Activated CD4-positive, alpha-beta T cell treated with anti-CD3 and anti-CD28 coated beads for 24 hours (primary cell): ENCODE measurements around the gene APRT.

Source experiments
- DNase-seq, 2 donors: peaks; one replicate each; pipeline ENCODE4 v3.0.0-alpha.2; 2020; ENCODE audit warnings: low read depth in 2 of 2

APRT gene

GRCh38 chr16:88811769-88812512, at the start of gene APRT:
Gene APRT, minus strand, starts transcription at chr16:88811928. Its CDS starts 29 bp downstream, at chr16:88811899.
- DNase-seq: peak; percentile 97 to 98

GRCh38 chr16:88861359-88861758, 49.6 kb upstream of the APRT start:
- no peak for DNase-seq

GRCh38 chr16:88859381-88860091, 47.8 kb upstream of the APRT start:
- no peak for DNase-seq

- peak; percentile 62 to 70 for DNase-seq
These were observed 46.1 kb upstream of the APRT start for GRCh38 chr16:88857728-88858339.

GRCh38 chr16:88856828-88857727, 45.4 kb upstream of the APRT start, which contains the start of the genes GALNS and TRAPPC2L:
Gene GALNS, minus strand, starts transcription at chr16:88856947. Its CDS starts 70 bp downstream, at chr16:88856877.
Gene TRAPPC2L, plus strand, starts transcription at chr16:88857127. Its CDS starts 24 bp downstream, at chr16:88857151.
- DNase-seq: peak; percentile 99 to 100

- DNase-seq: no peak
These were observed 44.5 kb upstream of the APRT start for GRCh38 chr16:88856122-88856827.

GRCh38 chr16:88855736-88856121, 44.0 kb upstream of the APRT start:
- DNase-seq: no peak

GRCh38 chr16:88855176-88855575, 43.4 kb upstream of the APRT start:
- no peak for DNase-seq

GRCh38 chr16:88854306-88855111, 42.8 kb upstream of the APRT start:
- DNase-seq: no peak

- no peak for DNase-seq
These were observed 41.7 kb upstream of the APRT start for GRCh38 chr16:88853325-88853941.

- no peak for DNase-seq
These were observed 39.9 kb upstream of the APRT start for GRCh38 chr16:88851616-88852015.

GRCh38 chr16:88850531-88851199, 38.9 kb upstream of the APRT start:
- no peak for DNase-seq

GRCh38 chr16:88848557-88848956, 36.8 kb upstream of the APRT start:
- no peak for DNase-seq

- DNase-seq: no peak
These were observed 35.9 kb upstream of the APRT start for GRCh38 chr16:88847654-88848053.

- no peak for DNase-seq
These were observed 34.4 kb upstream of the APRT start for GRCh38 chr16:88846088-88846487.

- DNase-seq: no peak
These were observed 32.8 kb upstream of the APRT start for GRCh38 chr16:88844419-88845036.

- DNase-seq: no peak
These were observed 31.5 kb upstream of the APRT start for GRCh38 chr16:88843256-88843655.

GRCh38 chr16:88842806-88843205, 31.1 kb upstream of the APRT start:
- no peak for DNase-seq
